K562 (cell line): ENCODE data around the gene YKT6.

Source experiments
- EZH2 ChIP-seq: IDR thresholded peaks from 2 replicates; pipeline ENCODE4 v1.6.1; 2012; ENCODE audit warnings: low read depth, mild to moderate bottlenecking, inconsistent platforms, low read length, borderline replicate concordance
- HDAC3 ChIP-seq: fragments of 450-650 bp; IDR thresholded peaks from 2 replicates; pipeline ENCODE4 v1.6.1; 2018; ENCODE audit warnings: borderline replicate concordance, mild to moderate bottlenecking, moderate library complexity; ENCODE audit not compliant: partially characterized antibody
- ILK ChIP-seq: fragments of 450-650 bp; IDR thresholded peaks from 2 replicates; pipeline ENCODE4 v1.6.1; 2016; ENCODE audit warnings: missing genetic modification characterization, low read depth, mild to moderate bottlenecking, missing compliant biosample characterization, moderate library complexity, borderline replicate concordance
- MXI1 ChIP-seq: IDR thresholded peaks from 2 replicates; pipeline ENCODE4 v1.6.1; 2011; ENCODE audit warnings: low read depth, mild to moderate bottlenecking, improper control_type of control experiment, low read length
- PHF21A ChIP-seq: fragments of 450-650 bp; IDR thresholded peaks from 2 replicates; pipeline ENCODE4 v1.6.1; 2017; ENCODE audit warnings: low read depth, borderline replicate concordance
- SUPT5H ChIP-seq: fragments of 450-650 bp; IDR thresholded peaks from 2 replicates; pipeline ENCODE4 v1.6.1; 2016
- TCF7 ChIP-seq: sonication (generic); IDR thresholded peaks from 2 replicates; pipeline ENCODE4 v1.6.1; 2016; ENCODE audit warnings: antibody characterized with exemption, borderline replicate concordance
- TEAD2 ChIP-seq: fragments of 450-650 bp; IDR thresholded peaks from 2 replicates; pipeline ENCODE4 v1.6.1; 2016; ENCODE audit warnings: missing genetic modification characterization, control low read depth, missing compliant biosample characterization
- ZNF274 ChIP-seq: IDR thresholded peaks from 2 replicates; pipeline ENCODE4 v1.6.1; 2011; ENCODE audit warnings: low read depth, mild to moderate bottlenecking, low read length, moderate library complexity, borderline replicate concordance
- ZNF766 ChIP-seq: fragments of 200-800 bp; sonication (Bioruptor generic); conservative IDR thresholded peaks from 2 replicates; pipeline ENCODE4 v1.6.1; 2016; ENCODE audit warnings: missing genetic modification characterization, missing compliant biosample characterization

DNA sequence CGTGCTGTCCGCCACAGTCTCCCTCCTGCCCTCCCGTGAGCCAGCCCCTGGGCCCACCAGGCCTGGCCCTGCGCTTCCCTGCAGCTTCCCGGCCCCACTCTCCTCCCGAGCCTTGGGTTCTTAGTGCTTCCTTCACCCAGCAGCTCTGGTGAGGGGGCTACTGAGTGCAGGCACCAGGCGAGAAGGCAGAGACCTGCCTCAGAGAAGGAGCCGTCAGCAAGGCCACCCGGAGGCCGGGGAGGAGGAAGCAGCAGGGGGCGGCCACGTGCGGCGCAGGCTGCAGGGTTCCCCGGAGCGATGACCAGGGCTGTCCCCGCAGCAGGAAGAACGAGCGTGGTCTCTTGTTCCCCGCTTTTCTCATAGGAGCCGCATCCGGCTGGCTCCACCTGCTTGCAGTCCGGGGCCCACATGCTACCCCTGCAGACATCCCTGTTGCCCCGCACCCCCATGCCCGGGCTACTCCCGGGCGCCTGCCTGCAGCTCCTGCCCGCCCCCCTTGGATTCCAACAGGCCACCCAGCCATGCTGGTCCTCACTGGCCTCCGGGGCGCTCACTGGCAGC, 20.5 kb downstream of the YKT6 start:
- TF ChIP-seq HDAC3 (no peak), PHF21A (no peak), ZNF274 (no peak), TCF7 (no peak), ILK (tag) (no peak), EZH2 (no peak), ZNF766 (CRISPR knock-in tag) (no peak), MXI1 (no peak), TEAD2 (tag) (no peak), SUPT5H (no peak)
